ENCODE data around the gene PARD3.

The PARD3 gene

GRCh38 chr10:34134602-34135001 lies 680.5 kb downstream of the PARD3 start:
- DNase-seq: no peak

GRCh38 chr10:34133406-34133805 lies 681.7 kb downstream of the PARD3 start:
- DNase-seq: no peak

GRCh38 chr10:34131152-34131551 lies 683.9 kb downstream of the PARD3 start:
- no peak for DNase-seq

- DNase-seq: no peak
Measured at GRCh38 chr10:34127676-34128075, 687.4 kb downstream of the PARD3 start.

GRCh38 chr10:34126371-34127151 lies 688.5 kb downstream of the PARD3 start:
- no peak for DNase-seq

- no peak for DNase-seq
Measured at GRCh38 chr10:34125702-34126101, 689.4 kb downstream of the PARD3 start.

- DNase-seq: no peak
Measured at GRCh38 chr10:34124522-34125035, 690.5 kb downstream of the PARD3 start.

- DNase-seq: no peak
Measured at GRCh38 chr10:34121781-34122622, 693.1 kb downstream of the PARD3 start.

- no peak for DNase-seq
Measured at GRCh38 chr10:34121125-34121753, 693.9 kb downstream of the PARD3 start.

GRCh38 chr10:34119456-34119855 lies 695.6 kb downstream of the PARD3 start:
- DNase-seq: no peak

GRCh38 chr10:34116681-34117271 lies 698.3 kb downstream of the PARD3 start:
- no peak for DNase-seq

GRCh38 chr10:34116220-34116641 lies 698.9 kb downstream of the PARD3 start:
- DNase-seq: no peak

- no peak for DNase-seq
Measured at GRCh38 chr10:34114914-34115313, 700.2 kb downstream of the PARD3 start.

- no peak for DNase-seq
Measured at GRCh38 chr10:34113504-34114225, 701.4 kb downstream of the PARD3 start.

- no peak for DNase-seq
Measured at GRCh38 chr10:34112171-34112782, 702.8 kb downstream of the PARD3 start.

GRCh38 chr10:34111179-34111578 lies 703.9 kb downstream of the PARD3 start:
- no peak for DNase-seq

- no peak for DNase-seq
Measured at GRCh38 chr10:34109952-34110702, 705.0 kb downstream of the PARD3 start.

- no peak for DNase-seq
Measured at GRCh38 chr10:34109495-34109894, 705.6 kb downstream of the PARD3 start.

- DNase-seq: no peak
Measured at GRCh38 chr10:34107626-34108516, 707.2 kb downstream of the PARD3 start.

GRCh38 chr10:34106356-34106885 lies 708.7 kb downstream of the PARD3 start:
- DNase-seq: no peak
